DMS 273 (cell line): Measurements from ENCODE around the gene OSM.
"Not testable (repeated sequence)": the region's sequence is repeated elsewhere in the genome, so short reads cannot be mapped to it uniquely, and the experiment has no call there.

Experiments
- DNase-seq: peaks from one replicate; lab custom pipeline; 2025; ENCODE audit not compliant: unreplicated experiment; lab: John Stamatoyannopoulos, UW

Gene OSM

GRCh38 chr22:30245985-30246813 lies 20.5 kb downstream of the OSM start, which contains the start of gene LIF:
LIF (minus strand) TSS chr22:30246759; CDS start chr22:30246695, 64 bp downstream.
- DNase-seq, result peak; percentile 78

GRCh38 chr22:30245181-30245984 lies 21.3 kb downstream of the OSM start:
- DNase-seq, result no peak

- no peak for DNase-seq
These were observed 22.0 kb downstream of the OSM start for GRCh38 chr22:30244641-30245040.

GRCh38 chr22:30244066-30244465 lies 22.6 kb downstream of the OSM start:
- DNase-seq, result no peak

GRCh38 chr22:30243661-30244060 lies 23.0 kb downstream of the OSM start:
- DNase-seq, result no peak

- DNase-seq, result no peak
These were observed 24.9 kb downstream of the OSM start for GRCh38 chr22:30241576-30242371.

GRCh38 chr22:30240541-30241417 lies 25.9 kb downstream of the OSM start:
- DNase-seq, result no peak

GRCh38 chr22:30239488-30240405 lies 26.9 kb downstream of the OSM start:
- DNase-seq, result no peak

GRCh38 chr22:30238661-30239487 lies 27.8 kb downstream of the OSM start:
- peak; percentile 26 for DNase-seq

GRCh38 chr22:30238136-30238535 lies 28.5 kb downstream of the OSM start:
- DNase-seq, result no peak

- no peak for DNase-seq
These were observed 29.8 kb downstream of the OSM start for GRCh38 chr22:30236875-30237274.

- DNase-seq, result no peak
These were observed 30.9 kb downstream of the OSM start for GRCh38 chr22:30235687-30236170.

GRCh38 chr22:30234786-30235470 lies 31.7 kb downstream of the OSM start:
- DNase-seq, result peak; percentile 75

GRCh38 chr22:30234325-30234724 lies 32.3 kb downstream of the OSM start:
- not testable (repeated sequence) for DNase-seq

- DNase-seq, result no peak
These were observed 33.1 kb downstream of the OSM start for GRCh38 chr22:30233582-30233981.

GRCh38 chr22:30232716-30233218 lies 33.9 kb downstream of the OSM start:
- DNase-seq, result no peak

- DNase-seq, result no peak
These were observed 35.7 kb downstream of the OSM start for GRCh38 chr22:30230787-30231461.
